HG02840 (cell line): ENCODE data around the gene SLC45A3.

Source experiments
- ATAC-seq: cut with Tn5 transposase; IDR thresholded peaks from one replicate; pipeline ENCODE4 v1.9.1; 2021; ENCODE audit warnings: mild to moderate bottlenecking, moderate library complexity, moderate number of reproducible peaks; ENCODE audit not compliant: unreplicated experiment, low FRiP score

SLC45A3 gene

GRCh38 chr1:205701891-205702290 lies 21.6 kb upstream of the SLC45A3 start:
- no peak for ATAC-seq

- no peak for ATAC-seq
These were observed 21.1 kb upstream of the SLC45A3 start for GRCh38 chr1:205701420-205701819.

- ATAC-seq, result no peak
These were observed 20.6 kb upstream of the SLC45A3 start for GRCh38 chr1:205700865-205701401.

GRCh38 chr1:205699416-205699815 lies 19.1 kb upstream of the SLC45A3 start:
- ATAC-seq, result no peak

GRCh38 chr1:205698921-205699320 lies 18.6 kb upstream of the SLC45A3 start:
- ATAC-seq, result no peak

- no peak for ATAC-seq
These were observed 13.2 kb upstream of the SLC45A3 start for GRCh38 chr1:205693421-205693991.

- no peak for ATAC-seq
These were observed 12.1 kb upstream of the SLC45A3 start for GRCh38 chr1:205692423-205692822.

GRCh38 chr1:205690122-205690756 lies 9.9 kb upstream of the SLC45A3 start:
- no peak for ATAC-seq

GRCh38 chr1:205689479-205689878 lies 9.2 kb upstream of the SLC45A3 start:
- no peak for ATAC-seq

- ATAC-seq, result no peak
These were observed 8.1 kb upstream of the SLC45A3 start for GRCh38 chr1:205688171-205689080.

GRCh38 chr1:205687242-205687641 lies 6.9 kb upstream of the SLC45A3 start:
- ATAC-seq, result no peak

- no peak for ATAC-seq
These were observed 1.1 kb upstream of the SLC45A3 start for GRCh38 chr1:205681364-205681763.

GRCh38 chr1:205678286-205679111 lies 1.8 kb downstream of the SLC45A3 start:
- ATAC-seq, result no peak

GRCh38 chr1:205677167-205677566 lies 3.1 kb downstream of the SLC45A3 start:
- ATAC-seq, result no peak

GRCh38 chr1:205676597-205676996 lies 3.7 kb downstream of the SLC45A3 start:
- no peak for ATAC-seq

GRCh38 chr1:205676002-205676401 lies 4.3 kb downstream of the SLC45A3 start:
- ATAC-seq, result no peak

- ATAC-seq, result no peak
These were observed 5.1 kb downstream of the SLC45A3 start for GRCh38 chr1:205675247-205675646.

- no peak for ATAC-seq
These were observed 7.3 kb downstream of the SLC45A3 start for GRCh38 chr1:205672970-205673369.

GRCh38 chr1:205672395-205672889 lies 7.9 kb downstream of the SLC45A3 start:
- ATAC-seq, result no peak
